Esophagus squamous epithelium (tissue), 5 donors: ENCODE measurements around the gene KLF7. TPM values are rescaled to one million over a fixed set of nuclear protein-coding genes. Genes with fewer than 3 reads are reported as not detected.
A peak's percentile ranks its signal among the peaks of the same experiment; 100 is the strongest.

Source experiments
- DNase-seq: peaks from one replicate; lab custom pipeline; 2025; lab: John Stamatoyannopoulos, UW
- H3K27ac ChIP-seq, 4 donors: fragments of 200-600 bp; sonication (generic); one replicate each; pipeline ENCODE4 v1.5.1; 2016 to 2019; ENCODE audit warnings: mild to moderate bottlenecking in 1 of 4
- H3K27me3 ChIP-seq, 4 donors: fragments of 200-600 bp; sonication (generic); 1 replicate in 3 of 4; 2 replicates in 1 of 4; pipeline versions ENCODE4 v1.5.1 to v1.6.0; 2017 to 2021; ENCODE audit warnings: antibody characterized with exemption in 1 of 4
- H3K36me3 ChIP-seq, 3 donors: fragments of 200-600 bp; sonication (generic); one replicate each; pipeline ENCODE4 v1.5.1; 2016 to 2019
- H3K4me1 ChIP-seq, 3 donors: fragments of 200-600 bp; sonication (generic); one replicate each; pipeline ENCODE4 v1.5.1; 2017 to 2019
- H3K4me3 ChIP-seq, 4 donors: fragments of 200-600 bp; sonication (generic); 1 replicate in 3 of 4; 2 replicates in 1 of 4; pipeline ENCODE4 v1.5.1; 2016 to 2019; ENCODE audit warnings: mild to moderate bottlenecking in 2 of 4, moderate library complexity in 1 of 4
- H3K9me3 ChIP-seq, 3 donors: fragments of 200-600 bp; sonication (generic); one replicate each; pipeline ENCODE4 v1.5.1; 2016 to 2019
- CTCF ChIP-seq, 6 experiments: fragments of 450-650 bp in 4 of 6; fragments of 200-600 bp in 2 of 6; sonication (generic) in 2 of 6; IDR thresholded peaks; one replicate each; pipeline ENCODE4 v1.5.1; 2016 to 2019; ENCODE audit warnings: antibody characterized with exemption in 6 of 6, mild to moderate bottlenecking in 4 of 6, moderate library complexity in 4 of 6
- POLR2A ChIP-seq, 4 donors: fragments of 450-650 bp; IDR thresholded peaks; one replicate each; pipeline ENCODE4 v1.6.1; 2017; ENCODE audit warnings: antibody characterized with exemption in 4 of 4, mild to moderate bottlenecking in 4 of 4, moderate library complexity in 3 of 4
- WGBS, 2 donors: methylation state at CpG; one replicate each; pipeline ENCODE4 v1.1.5; 2018; 5-methylcytosine and 5-hydroxymethylcytosine counted together
- intact Hi-C: fragments of 100-400 bp; cut with DNase I; formaldehyde crosslinking; loops from one replicate; pipeline ENCODE4 v1.15.0; 2022
- total RNA-seq, 4 donors: library from RNA; depleted of rRNA; stranded (reverse); fragments of >200 nt; gene quantifications; one replicate each; pipeline ENCODE4 v1.1.0, GENCODE V29; 2016
- donor health status: DM: yes; HTN: yes; CAD: no.

The KLF7 gene
- total RNA-seq, 4 donors from 2014 or later: 6.5 to 24.8 (median 15.2) TPM

- intact Hi-C loops: no loop called here
- Histone ChIP-seq H3K27ac (peak overlapping the region in 2 of 4 donors; percentile 21 to 60), H3K4me3 (peak overlapping the region in 3 of 4 donors; percentile 19 to 52 (median 24)), H3K9me3 (no peaks in the 10 kb centered on the region), H3K27me3 (no peaks in the 10 kb centered on the region), H3K36me3 (no peaks in the 10 kb centered on the region), H3K4me1 (peaks cover 0 to 19% (median 0%) of the 10 kb centered on the region in 3 donors)
- 59 to 70% methylated on average over 9 of the region's 9 CpGs for WGBS, 2 donors
- no peak for TF ChIP-seq CTCF (IDR thresholded peaks at IDR 0.05)
- no peak for TF ChIP-seq POLR2A (IDR thresholded peaks at IDR 0.05)
- DNase-seq: no peak
Observed at GRCh38 chr2:207041786-207042554, 123.8 kb downstream of the KLF7 start.

GRCh38 chr2:207041279-207041678 lies 124.5 kb downstream of the KLF7 start:
- Histone ChIP-seq H3K36me3 (no peaks in the 10 kb centered on the region), H3K9me3 (no peaks in the 10 kb centered on the region), H3K27me3 (no peaks in the 10 kb centered on the region), H3K4me1 (peaks cover 0 to 15% (median 0%) of the 10 kb centered on the region in 3 donors), H3K4me3 (peak overlapping the region in 3 of 4 donors; percentile 19 to 52 (median 24)), H3K27ac (peak overlapping the region in 2 of 4 donors; percentile 21 to 60)
- no peak for TF ChIP-seq POLR2A (IDR thresholded peaks at IDR 0.05)
- TF ChIP-seq CTCF (IDR thresholded peaks at IDR 0.05): no peak
- WGBS, 2 donors: 57 to 67% methylated on average over 7 to 10 of the region's 10 CpGs
- no peak for DNase-seq
- intact Hi-C loops: no loop called here

- Histone ChIP-seq H3K4me1 (peaks cover 0 to 15% (median 0%) of the 10 kb centered on the region in 3 donors), H3K36me3 (no peaks in the 10 kb centered on the region), H3K27ac (peak overlapping the region in 1 of 4 donors; percentile 60), H3K9me3 (no peaks in the 10 kb centered on the region), H3K4me3 (peak overlapping the region in 1 of 4 donors; percentile 52), H3K27me3 (no peaks in the 10 kb centered on the region)
- intact Hi-C loops: no loop called here
- no peak for DNase-seq
- TF ChIP-seq CTCF (IDR thresholded peaks at IDR 0.05) (no peak), POLR2A (IDR thresholded peaks at IDR 0.05) (no peak)
- 63 to 78% methylated on average over 9 of the region's 9 CpGs for WGBS, 2 donors
Observed at GRCh38 chr2:207040696-207041095, 125.1 kb downstream of the KLF7 start.

- intact Hi-C loops: no loop called here
- no peaks in the 10 kb centered on the region for H3K9me3 ChIP-seq
- H3K4me3 ChIP-seq: no peak overlapping the region
- TF ChIP-seq POLR2A (IDR thresholded peaks at IDR 0.05): no peak
- peak in 1 of 6 experiments; percentile 12 for TF ChIP-seq CTCF (IDR thresholded peaks at IDR 0.05)
- no peak overlapping the region for H3K27ac ChIP-seq
- H3K4me1 ChIP-seq: peaks cover 0 to 15% (median 0%) of the 10 kb centered on the region in 3 donors
- WGBS, 2 donors: 41 to 56% methylated on average over 1 to 4 of the region's 4 CpGs
- H3K36me3 ChIP-seq: no peaks in the 10 kb centered on the region
- no peaks in the 10 kb centered on the region for H3K27me3 ChIP-seq
- no peak for DNase-seq
Observed at GRCh38 chr2:207039225-207039624, 126.5 kb downstream of the KLF7 start.

GRCh38 chr2:207038299-207038698 lies 127.4 kb downstream of the KLF7 start:
- Histone ChIP-seq H3K4me3 (no peak overlapping the region), H3K27me3 (no peaks in the 10 kb centered on the region), H3K4me1 (peaks cover 0 to 15% (median 0%) of the 10 kb centered on the region in 3 donors), H3K27ac (no peak overlapping the region), H3K36me3 (no peaks in the 10 kb centered on the region), H3K9me3 (peaks cover 0 to 7% (median 0%) of the 10 kb centered on the region in 3 donors)
- TF ChIP-seq CTCF (IDR thresholded peaks at IDR 0.05) (no peak), POLR2A (IDR thresholded peaks at IDR 0.05) (no peak)
- 63 to 72% methylated on average over 2 of the region's 2 CpGs for WGBS, 2 donors
- intact Hi-C loops: no loop called here
- no peak for DNase-seq
